ENCODE measurements around the gene LGSN.
"Not testable (repeated sequence)": the region's sequence is repeated elsewhere in the genome, so short reads cannot be mapped to it uniquely, and the experiment has no call there.

LGSN gene

GRCh38 chr6:63236398-63236817 lies 83.4 kb downstream of the LGSN start:
- DNase-seq (ENCODE audit: low read depth), result no peak

- not testable (repeated sequence) for DNase-seq (ENCODE audit: low read depth)
These were observed 89.3 kb downstream of the LGSN start for GRCh38 chr6:63230511-63230910.

GRCh38 chr6:63230027-63230426 lies 89.8 kb downstream of the LGSN start:
- not testable (repeated sequence) for DNase-seq (ENCODE audit: low read depth)

- not testable (repeated sequence) for DNase-seq (ENCODE audit: low read depth)
These were observed 91.6 kb downstream of the LGSN start for GRCh38 chr6:63227928-63228894.

- not testable (repeated sequence) for DNase-seq (ENCODE audit: low read depth)
These were observed 93.8 kb downstream of the LGSN start for GRCh38 chr6:63225987-63226386.

Measured in HS-27A (cell line).